Natural killer cell treated with Interleukin-12 subunit alpha and Interleukin-12 subunit beta and Interleukin-15 and Interleukin-18, amount 100 ng/mL, for 72 hours (primary cell): Measurements from ENCODE around the gene SFI1. TPM values are rescaled to one million over a fixed set of nuclear protein-coding genes. Genes with fewer than 3 reads are reported as not detected.

Experiments
- ATAC-seq, 2 donors: fragments of 150-1000 bp; cut with Tn5 transposase in 1 of 2; sonication (Bioruptor Pico), chemical (Tn5 transposase) in 1 of 2; 2 replicates each; pipeline ENCODE4 v1.10.0; 2021
- DNase-seq: peaks from one replicate; pipeline ENCODE4 v3.0.0; 2022; ENCODE audit warnings: low spot score
- H3K27ac Mint-ChIP-seq, 2 donors: 1 replicate in 1 of 2; 2 replicates in 1 of 2; pipeline ENCODE4 v1.8.0; 2022; ENCODE audit warnings: mixed read lengths in 2 of 2, mild to moderate bottlenecking in 1 of 2, moderate library complexity in 1 of 2
- H3K27me3 Mint-ChIP-seq, 2 donors: 1 replicate in 1 of 2; 2 replicates in 1 of 2; pipeline ENCODE4 v1.8.0; 2022; ENCODE audit warnings: mixed read lengths in 2 of 2
- H3K36me3 Mint-ChIP-seq: one replicate; pipeline ENCODE4 v1.8.0; 2022; ENCODE audit warnings: mixed read lengths
- H3K4me1 Mint-ChIP-seq, 2 donors: 1 replicate in 1 of 2; 2 replicates in 1 of 2; pipeline ENCODE4 v1.8.0; 2022; ENCODE audit warnings: low read depth in 2 of 2, mixed read lengths in 2 of 2, mild to moderate bottlenecking in 1 of 2
- H3K4me3 Mint-ChIP-seq: one replicate; pipeline ENCODE4 v1.8.0; 2022; ENCODE audit warnings: mixed read lengths
- H3K9me3 Mint-ChIP-seq: 2 replicates; pipeline ENCODE4 v1.8.0; 2022; ENCODE audit warnings: mixed read lengths
- total RNA-seq, 2 donors: library from RNA; stranded (reverse); gene quantifications; one replicate each; pipeline ENCODE4 v1.2.3, GENCODE V29; 2022

SFI1 gene
- total RNA-seq, 2 donors from 2014 or later, result 213 to 332 TPM

GRCh38 chr22:31662668-31663037, 166.3 kb downstream of the SFI1 start:
- H3K4me1 Mint-ChIP-seq, result peaks cover 27% of the 10 kb centered on the region in 2 donors
- DNase-seq, result no peak
- peak overlapping the region; percentile 94 for H3K4me3 Mint-ChIP-seq
- H3K36me3 Mint-ChIP-seq, result no peaks in the 10 kb centered on the region
- no peak for ATAC-seq
- no peaks in the 10 kb centered on the region for H3K9me3 Mint-ChIP-seq
- H3K27me3 Mint-ChIP-seq, result no peaks in the 10 kb centered on the region
- H3K27ac Mint-ChIP-seq, result peak overlapping the region; percentile 87 to 89

Other genes starting within 250 kb of the SFI1 start
- 1 to 10 TPM in 1 of 2 donors, under 1 TPM in 1; 0.74 to 1.0 TPM for gene PIK3IP1, start 204.0 kb upstream of the SFI1 start, total RNA-seq
- gene PATZ1, start 150.2 kb upstream of the SFI1 start, total RNA-seq, result 10 to 100 TPM; 13.9 to 34.1 TPM
- 100 to 1,000 TPM; 111 to 138 TPM for gene DRG1, start 96.9 kb upstream of the SFI1 start, total RNA-seq
- 100 to 1,000 TPM in 1 of 2 donors, 10 to 100 TPM in 1; 83.4 to 107 TPM for gene EIF4ENIF1, start 6.7 kb upstream of the SFI1 start, total RNA-seq
- gene PISD, start 165.7 kb downstream of the SFI1 start, total RNA-seq, result 10 to 100 TPM; 66.6 to 87.0 TPM